Activated T-helper 17 cell treated with anti-CD3 and anti-CD28 coated beads, Interleukin-2, amount 50 U/mL, for 72 hours (primary cell): Measurements from ENCODE around the gene S100A6. TPM values are rescaled to one million over a fixed set of nuclear protein-coding genes. Genes with fewer than 3 reads are reported as not detected.
A peak's percentile ranks its signal among the peaks of the same experiment; 100 is the strongest.

Source experiments
- ATAC-seq: fragments of 150-1000 bp; cut with Tn5 transposase; replicated peaks from 2 replicates; pipeline ENCODE4 v1.10.0; 2021; ENCODE audit warnings: mild to moderate bottlenecking, moderate library complexity
- H3K27ac Mint-ChIP-seq: one replicate; pipeline ENCODE4 v1.8.0; 2022; ENCODE audit warnings: mixed read lengths
- H3K27me3 Mint-ChIP-seq: one replicate; pipeline ENCODE4 v1.8.0; 2022; ENCODE audit warnings: mixed read lengths
- H3K36me3 Mint-ChIP-seq: one replicate; pipeline ENCODE4 v1.8.0; 2022; ENCODE audit warnings: low read depth, mild to moderate bottlenecking, mixed read lengths
- H3K4me1 Mint-ChIP-seq: one replicate; pipeline ENCODE4 v1.8.0; 2022; ENCODE audit warnings: mixed read lengths
- H3K4me3 Mint-ChIP-seq: one replicate; pipeline ENCODE4 v1.8.0; 2022; ENCODE audit warnings: mild to moderate bottlenecking, mixed read lengths
- H3K9me3 Mint-ChIP-seq: one replicate; pipeline ENCODE4 v1.8.0; 2022; ENCODE audit warnings: mixed read lengths
- total RNA-seq, 2 donors: library from RNA; stranded (reverse); gene quantifications; one replicate each; pipeline ENCODE4 v1.2.3, GENCODE V29; 2022

S100A6 gene
- total RNA-seq, 2 donors from 2014 or later, result 530 to 753 TPM

- Mint-ChIP-seq H3K4me3 (no peak overlapping the region), H3K4me1 (peaks cover 9% of the 10 kb centered on the region)
- peak; percentile 49 for ATAC-seq
Observed at GRCh38 chr1:153553830-153554541, 18.2 kb upstream of the S100A6 start.

GRCh38 chr1:153553096-153553495, 17.3 kb upstream of the S100A6 start:
- Mint-ChIP-seq H3K9me3 (no peaks in the 10 kb centered on the region), H3K36me3 (no peaks in the 10 kb centered on the region)

More at GRCh38 chr1:153553830-153554541, 18.2 kb upstream of the S100A6 start:
- peak overlapping the region; percentile 59 for H3K27ac Mint-ChIP-seq
- no peaks in the 10 kb centered on the region for H3K27me3 Mint-ChIP-seq
- no peaks in the 10 kb centered on the region for H3K9me3 Mint-ChIP-seq
- no peaks in the 10 kb centered on the region for H3K36me3 Mint-ChIP-seq

GRCh38 chr1:153552335-153552734, 16.5 kb upstream of the S100A6 start:
- Mint-ChIP-seq H3K27me3 (no peaks in the 10 kb centered on the region), H3K36me3 (no peaks in the 10 kb centered on the region), H3K4me1 (peaks cover 9% of the 10 kb centered on the region), H3K27ac (no peak overlapping the region), H3K4me3 (no peak overlapping the region), H3K9me3 (no peaks in the 10 kb centered on the region)
- ATAC-seq, result no peak

More at GRCh38 chr1:153553096-153553495, 17.3 kb upstream of the S100A6 start:
- ATAC-seq, result no peak
- H3K4me1 Mint-ChIP-seq, result peaks cover 9% of the 10 kb centered on the region
- no peak overlapping the region for H3K4me3 Mint-ChIP-seq
- peak overlapping the region; percentile 59 for H3K27ac Mint-ChIP-seq
- H3K27me3 Mint-ChIP-seq, result no peaks in the 10 kb centered on the region

GRCh38 chr1:153550827-153551500, 15.2 kb upstream of the S100A6 start:
- no peak for ATAC-seq
- Mint-ChIP-seq H3K36me3 (peaks cover under 1% of the 10 kb centered on the region), H3K4me3 (no peak overlapping the region), H3K27ac (no peak overlapping the region), H3K4me1 (peaks cover 11% of the 10 kb centered on the region), H3K9me3 (no peaks in the 10 kb centered on the region), H3K27me3 (no peaks in the 10 kb centered on the region)

- peaks cover 17% of the 10 kb centered on the region for H3K4me1 Mint-ChIP-seq
- no peak overlapping the region for H3K4me3 Mint-ChIP-seq
- H3K36me3 Mint-ChIP-seq, result peaks cover 7% of the 10 kb centered on the region
- no peak for ATAC-seq
- no peaks in the 10 kb centered on the region for H3K27me3 Mint-ChIP-seq
- H3K27ac Mint-ChIP-seq, result peak overlapping the region; percentile 10
- no peaks in the 10 kb centered on the region for H3K9me3 Mint-ChIP-seq
Observed at GRCh38 chr1:153550398-153550758, 14.6 kb upstream of the S100A6 start.

- H3K4me1 Mint-ChIP-seq, result peaks cover 18% of the 10 kb centered on the region
- ATAC-seq, result no peak
- H3K9me3 Mint-ChIP-seq, result no peaks in the 10 kb centered on the region
- H3K4me3 Mint-ChIP-seq, result no peak overlapping the region
- H3K36me3 Mint-ChIP-seq, result peaks cover 12% of the 10 kb centered on the region
- H3K27ac Mint-ChIP-seq, result peak overlapping the region; percentile 10
- H3K27me3 Mint-ChIP-seq, result no peaks in the 10 kb centered on the region
Observed at GRCh38 chr1:153549741-153550397, 14.1 kb upstream of the S100A6 start.

- peaks cover 20% of the 10 kb centered on the region for H3K36me3 Mint-ChIP-seq
- peaks cover 18% of the 10 kb centered on the region for H3K4me1 Mint-ChIP-seq
- no peak for ATAC-seq
- peak within 1 kb of the TSS; percentile 98 for H3K4me3 Mint-ChIP-seq
- H3K27ac Mint-ChIP-seq, result peak within 1 kb of the TSS; percentile 66
- no peaks in the 10 kb centered on the region for H3K9me3 Mint-ChIP-seq
- H3K27me3 Mint-ChIP-seq, result no peaks in the 10 kb centered on the region
Observed at GRCh38 chr1:153548722-153549688, 13.2 kb upstream of the S100A6 start, which contains the start of gene S100A3. Gene S100A3 (minus strand): TSS chr1:153549258. CDS start chr1:153548485, 773 bp downstream.

GRCh38 chr1:153547560-153548551, 12.1 kb upstream of the S100A6 start:
- Mint-ChIP-seq H3K27me3 (no peaks in the 10 kb centered on the region), H3K4me3 (peak overlapping the region; percentile 98), H3K4me1 (peaks cover 22% of the 10 kb centered on the region), H3K36me3 (peaks cover 32% of the 10 kb centered on the region), H3K9me3 (no peaks in the 10 kb centered on the region), H3K27ac (peak overlapping the region; percentile 66)
- ATAC-seq, result no peak

- H3K27me3 Mint-ChIP-seq, result no peaks in the 10 kb centered on the region
- no peak for ATAC-seq
- H3K27ac Mint-ChIP-seq, result peak overlapping the region; percentile 98
- H3K9me3 Mint-ChIP-seq, result no peaks in the 10 kb centered on the region
- H3K4me1 Mint-ChIP-seq, result peaks cover 31% of the 10 kb centered on the region
- H3K36me3 Mint-ChIP-seq, result peaks cover 41% of the 10 kb centered on the region
- peak overlapping the region; percentile 98 for H3K4me3 Mint-ChIP-seq
Observed at GRCh38 chr1:153546796-153547559, 11.2 kb upstream of the S100A6 start.

- H3K36me3 Mint-ChIP-seq, result peaks cover 46% of the 10 kb centered on the region
- H3K4me3 Mint-ChIP-seq, result peak overlapping the region; percentile 98
- peak overlapping the region; percentile 98 for H3K27ac Mint-ChIP-seq
- no peaks in the 10 kb centered on the region for H3K9me3 Mint-ChIP-seq
- ATAC-seq, result no peak
- H3K4me1 Mint-ChIP-seq, result peaks cover 37% of the 10 kb centered on the region
- H3K27me3 Mint-ChIP-seq, result no peaks in the 10 kb centered on the region
Observed at GRCh38 chr1:153546371-153546770, 10.6 kb upstream of the S100A6 start.

- Mint-ChIP-seq H3K27ac (peak within 1 kb of the TSS; percentile 98), H3K27me3 (no peaks in the 10 kb centered on the region), H3K9me3 (no peaks in the 10 kb centered on the region), H3K4me3 (peak within 1 kb of the TSS; percentile 98), H3K4me1 (peaks cover 43% of the 10 kb centered on the region), H3K36me3 (peaks cover 51% of the 10 kb centered on the region)
- ATAC-seq, result peak; percentile 86
Observed at GRCh38 chr1:153545067-153546055, 9.6 kb upstream of the S100A6 start, which contains the start of gene S100A4. Gene S100A4 (minus strand): TSS chr1:153545806. CDS start chr1:153544794, 1,012 bp downstream.
